ENCODE measurements around the gene THSD4. TPM values are rescaled to one million over a fixed set of nuclear protein-coding genes. Genes with fewer than 3 reads are reported as not detected.

Gene THSD4
- total and polyA plus RNA-seq, 7 donors: 0.21 to 3.1 (median 1.8) TPM

- H3K27ac ChIP-seq: no peak overlapping the region
- H3K9me3 ChIP-seq: no peaks in the 10 kb centered on the region
- H3K36me3 ChIP-seq (ENCODE audit: insufficient read depth in 1 of 2, low read depth in 1 of 2): no peaks in the 10 kb centered on the region
- ATAC-seq (no peak), DNase-seq (no peak)
- intact Hi-C loops (cut with DNase I): no loop called here
- H3K27me3 ChIP-seq (ENCODE audit: insufficient read depth in 3 of 3, low read length in 2 of 3): no peaks in the 10 kb centered on the region
- H3K4me1 ChIP-seq: no peaks in the 10 kb centered on the region
- H3K4me3 ChIP-seq: no peak overlapping the region
- TF ChIP-seq CTCF (IDR thresholded peaks at IDR 0.05): no peak
Measured at GRCh38 chr15:71306538-71306937, 191.3 kb downstream of the THSD4 start.

- H3K27me3 ChIP-seq (ENCODE audit: insufficient read depth in 3 of 3, low read length in 2 of 3): no peaks in the 10 kb centered on the region
- H3K9me3 ChIP-seq: no peaks in the 10 kb centered on the region
- H3K4me1 ChIP-seq: no peaks in the 10 kb centered on the region
- 86 to 91% (median 88%) methylated on average over 8 of the region's 8 CpGs for WGBS, 3 donors
- DNase-seq: no peak
- no peak for ATAC-seq
- H3K36me3 ChIP-seq (ENCODE audit: insufficient read depth in 1 of 2, low read depth in 1 of 2): no peaks in the 10 kb centered on the region
- no peak for TF ChIP-seq CTCF (IDR thresholded peaks at IDR 0.05)
- H3K4me3 ChIP-seq: no peak overlapping the region
- H3K27ac ChIP-seq: no peak overlapping the region
- intact Hi-C loops (cut with DNase I): no loop called here
Measured at GRCh38 chr15:71312194-71312708, 197.0 kb downstream of the THSD4 start.

- ATAC-seq (no peak), DNase-seq (no peak)
- no peaks in the 10 kb centered on the region for H3K27me3 ChIP-seq (ENCODE audit: insufficient read depth in 3 of 3, low read length in 2 of 3)
- no peaks in the 10 kb centered on the region for H3K36me3 ChIP-seq (ENCODE audit: insufficient read depth in 1 of 2, low read depth in 1 of 2)
- no peaks in the 10 kb centered on the region for H3K4me1 ChIP-seq
- TF ChIP-seq CTCF (IDR thresholded peaks at IDR 0.05): no peak
- H3K4me3 ChIP-seq: no peak overlapping the region
- no peak overlapping the region for H3K27ac ChIP-seq
- intact Hi-C loops (cut with DNase I): no loop called here
- 75 to 90% (median 88%) methylated on average over 6 of the region's 6 CpGs for WGBS, 3 donors
- H3K9me3 ChIP-seq: no peaks in the 10 kb centered on the region
Measured at GRCh38 chr15:71312731-71313460, 197.6 kb downstream of the THSD4 start.

- no peak for ATAC-seq
- Histone ChIP-seq H3K4me1 (no peaks in the 10 kb centered on the region), H3K27ac (no peak overlapping the region), H3K9me3 (no peaks in the 10 kb centered on the region), H3K4me3 (no peak overlapping the region), H3K36me3 (ENCODE audit: insufficient read depth in 1 of 2, low read depth in 1 of 2) (no peaks in the 10 kb centered on the region), H3K27me3 (ENCODE audit: insufficient read depth in 3 of 3, low read length in 2 of 3) (no peaks in the 10 kb centered on the region)
- no peak for TF ChIP-seq CTCF (IDR thresholded peaks at IDR 0.05)
- 89 to 95% (median 91%) methylated on average over 3 of the region's 3 CpGs for WGBS, 3 donors
- intact Hi-C loops (cut with DNase I): no loop called here
- DNase-seq: no peak
Measured at GRCh38 chr15:71313806-71314205, 198.5 kb downstream of the THSD4 start.
